Vagina (tissue), 2 donors: Measurements from ENCODE around the gene CAMK2B. TPM values are rescaled to one million over a fixed set of nuclear protein-coding genes. Genes with fewer than 3 reads are reported as not detected.

ENCODE experiments used
- DNase-seq, 2 donors: peaks; one replicate each; pipeline ENCODE4 v3.0.0-alpha.2; 2017; ENCODE audit errors: extremely low spot score in 2 of 2
- H3K27ac ChIP-seq: fragments of 200-600 bp; sonication (generic); one replicate; pipeline ENCODE4 v1.5.1; 2019
- H3K27me3 ChIP-seq: fragments of 200-600 bp; sonication (generic); one replicate; pipeline ENCODE4 v1.5.1; 2019
- H3K36me3 ChIP-seq, 2 donors: fragments of 200-600 bp; sonication (generic); one replicate each; pipeline ENCODE4 v1.5.1; 2017 to 2019
- H3K4me1 ChIP-seq: fragments of 200-600 bp; sonication (generic); one replicate; pipeline ENCODE4 v1.5.1; 2019
- H3K4me3 ChIP-seq, 2 donors: fragments of 200-600 bp; sonication (generic); 1 replicate in 1 of 2; 2 replicates in 1 of 2; pipeline ENCODE4 v1.5.1; 2016 to 2019
- H3K9me3 ChIP-seq: fragments of 200-600 bp; sonication (generic); one replicate; pipeline ENCODE4 v1.5.1; 2019
- POLR2A ChIP-seq, 2 donors: fragments of 450-650 bp; IDR thresholded peaks; one replicate each; pipeline ENCODE4 v1.6.1; 2017; ENCODE audit warnings: antibody characterized with exemption in 2 of 2, mild to moderate bottlenecking in 2 of 2, moderate library complexity in 2 of 2
- POLR2AphosphoS5 ChIP-seq, 2 donors: sonication (generic); formaldehyde crosslinking; IDR thresholded peaks; one replicate each; pipeline ENCODE4 v1.9.0; 2017; ENCODE audit warnings: antibody characterized with exemption in 2 of 2, mild to moderate bottlenecking in 2 of 2, low read depth in 1 of 2; ENCODE audit not compliant: insufficient read depth in 1 of 2
- intact Hi-C: fragments of 100-400 bp; cut with DNase I; formaldehyde crosslinking; loops from one replicate; pipeline ENCODE4 v1.15.1; 2023
- total RNA-seq: library from RNA; depleted of rRNA; stranded (reverse); fragments of >200 nt; gene quantifications from one replicate; pipeline ENCODE4 v1.2.3, GENCODE V29; 2016
- TF ChIP-seq, protein P1 (sequence below), 3 experiments: fragments of 450-650 bp in 2 of 3; fragments of 200-600 bp in 1 of 3; sonication (generic) in 1 of 3; IDR thresholded peaks; one replicate each; pipeline ENCODE4 v1.5.1; 2017 to 2019; ENCODE audit warnings: antibody characterized with exemption in 3 of 3, mild to moderate bottlenecking in 2 of 3, moderate library complexity in 2 of 3

CAMK2B gene
- total RNA-seq, 1 donor from 2014 or later: 3.2 TPM

- Histone ChIP-seq H3K27ac (no peak overlapping the region), H3K27me3 (peaks cover 5% of the 10 kb centered on the region)
- no peak for DNase-seq
These were observed 103.3 kb downstream of the CAMK2B start for GRCh38 chr7:44222074-44222473.

DNA sequence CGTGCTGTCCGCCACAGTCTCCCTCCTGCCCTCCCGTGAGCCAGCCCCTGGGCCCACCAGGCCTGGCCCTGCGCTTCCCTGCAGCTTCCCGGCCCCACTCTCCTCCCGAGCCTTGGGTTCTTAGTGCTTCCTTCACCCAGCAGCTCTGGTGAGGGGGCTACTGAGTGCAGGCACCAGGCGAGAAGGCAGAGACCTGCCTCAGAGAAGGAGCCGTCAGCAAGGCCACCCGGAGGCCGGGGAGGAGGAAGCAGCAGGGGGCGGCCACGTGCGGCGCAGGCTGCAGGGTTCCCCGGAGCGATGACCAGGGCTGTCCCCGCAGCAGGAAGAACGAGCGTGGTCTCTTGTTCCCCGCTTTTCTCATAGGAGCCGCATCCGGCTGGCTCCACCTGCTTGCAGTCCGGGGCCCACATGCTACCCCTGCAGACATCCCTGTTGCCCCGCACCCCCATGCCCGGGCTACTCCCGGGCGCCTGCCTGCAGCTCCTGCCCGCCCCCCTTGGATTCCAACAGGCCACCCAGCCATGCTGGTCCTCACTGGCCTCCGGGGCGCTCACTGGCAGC is 104.1 kb downstream of the CAMK2B start:
- Histone ChIP-seq H3K27me3 (peaks cover 5% of the 10 kb centered on the region), H3K4me1 (no peaks in the 10 kb centered on the region), H3K4me3 (no peak overlapping the region), H3K9me3 (no peaks in the 10 kb centered on the region), H3K36me3 (no peaks in the 10 kb centered on the region), H3K27ac (no peak overlapping the region)
- TF ChIP-seq, protein P1, sequence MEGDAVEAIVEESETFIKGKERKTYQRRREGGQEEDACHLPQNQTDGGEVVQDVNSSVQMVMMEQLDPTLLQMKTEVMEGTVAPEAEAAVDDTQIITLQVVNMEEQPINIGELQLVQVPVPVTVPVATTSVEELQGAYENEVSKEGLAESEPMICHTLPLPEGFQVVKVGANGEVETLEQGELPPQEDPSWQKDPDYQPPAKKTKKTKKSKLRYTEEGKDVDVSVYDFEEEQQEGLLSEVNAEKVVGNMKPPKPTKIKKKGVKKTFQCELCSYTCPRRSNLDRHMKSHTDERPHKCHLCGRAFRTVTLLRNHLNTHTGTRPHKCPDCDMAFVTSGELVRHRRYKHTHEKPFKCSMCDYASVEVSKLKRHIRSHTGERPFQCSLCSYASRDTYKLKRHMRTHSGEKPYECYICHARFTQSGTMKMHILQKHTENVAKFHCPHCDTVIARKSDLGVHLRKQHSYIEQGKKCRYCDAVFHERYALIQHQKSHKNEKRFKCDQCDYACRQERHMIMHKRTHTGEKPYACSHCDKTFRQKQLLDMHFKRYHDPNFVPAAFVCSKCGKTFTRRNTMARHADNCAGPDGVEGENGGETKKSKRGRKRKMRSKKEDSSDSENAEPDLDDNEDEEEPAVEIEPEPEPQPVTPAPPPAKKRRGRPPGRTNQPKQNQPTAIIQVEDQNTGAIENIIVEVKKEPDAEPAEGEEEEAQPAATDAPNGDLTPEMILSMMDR (IDR thresholded peaks at IDR 0.05): no peak
- TF ChIP-seq POLR2AphosphoS5 (IDR thresholded peaks at IDR 0.05; ENCODE audit: insufficient read depth in 1 of 2, low read depth in 1 of 2) (no peak), POLR2A (IDR thresholded peaks at IDR 0.05) (no peak)
- intact Hi-C loops: no loop called here
- DNase-seq: no peak

More at GRCh38 chr7:44222074-44222473, 103.3 kb downstream of the CAMK2B start:
- Histone ChIP-seq H3K9me3 (no peaks in the 10 kb centered on the region), H3K4me3 (no peak overlapping the region), H3K4me1 (no peaks in the 10 kb centered on the region), H3K36me3 (no peaks in the 10 kb centered on the region)
- intact Hi-C loops: no loop called here
- no peak for TF ChIP-seq POLR2AphosphoS5 (IDR thresholded peaks at IDR 0.05; ENCODE audit: insufficient read depth in 1 of 2, low read depth in 1 of 2)
- TF ChIP-seq, protein P1 (IDR thresholded peaks at IDR 0.05): no peak
- no peak for TF ChIP-seq POLR2A (IDR thresholded peaks at IDR 0.05)

- TF ChIP-seq POLR2A (IDR thresholded peaks at IDR 0.05): no peak
- TF ChIP-seq POLR2AphosphoS5 (IDR thresholded peaks at IDR 0.05; ENCODE audit: insufficient read depth in 1 of 2, low read depth in 1 of 2): no peak
- TF ChIP-seq, protein P1 (IDR thresholded peaks at IDR 0.05): no peak
- DNase-seq: no peak
- Histone ChIP-seq H3K36me3 (no peaks in the 10 kb centered on the region), H3K27me3 (no peaks in the 10 kb centered on the region), H3K27ac (no peak overlapping the region), H3K4me1 (no peaks in the 10 kb centered on the region), H3K9me3 (no peaks in the 10 kb centered on the region), H3K4me3 (no peak overlapping the region)
- intact Hi-C loops: no loop called here
These were observed 104.9 kb downstream of the CAMK2B start for GRCh38 chr7:44220358-44221112.

DNA sequence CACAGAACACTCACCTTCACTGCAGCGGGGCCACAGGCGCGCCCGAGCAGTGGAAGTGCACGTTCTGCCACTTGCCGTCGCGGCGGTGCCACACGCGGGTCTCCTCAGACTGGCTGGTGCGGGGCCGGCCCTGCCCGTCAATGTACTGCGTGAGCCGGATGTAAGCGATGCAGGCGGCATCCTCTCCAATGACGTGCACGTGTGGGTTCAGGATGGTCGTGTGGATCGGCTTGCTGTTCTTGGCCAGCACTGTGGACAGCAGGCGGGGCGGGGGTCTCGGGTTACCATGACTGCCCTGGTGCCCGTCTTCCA is 105.4 kb downstream of the CAMK2B start:
- H3K4me3 ChIP-seq: no peak overlapping the region
- H3K36me3 ChIP-seq: no peaks in the 10 kb centered on the region
- no peaks in the 10 kb centered on the region for H3K27me3 ChIP-seq
- H3K9me3 ChIP-seq: no peaks in the 10 kb centered on the region
- TF ChIP-seq POLR2AphosphoS5 (IDR thresholded peaks at IDR 0.05; ENCODE audit: insufficient read depth in 1 of 2, low read depth in 1 of 2) (no peak), POLR2A (IDR thresholded peaks at IDR 0.05) (no peak)
- TF ChIP-seq, protein P1 (IDR thresholded peaks at IDR 0.05): no peak
- intact Hi-C loops: no loop called here
- H3K27ac ChIP-seq: no peak overlapping the region
- no peaks in the 10 kb centered on the region for H3K4me1 ChIP-seq
- DNase-seq: no peak

- H3K27ac ChIP-seq: no peak overlapping the region
- H3K9me3 ChIP-seq: no peaks in the 10 kb centered on the region
- TF ChIP-seq, protein P1 (IDR thresholded peaks at IDR 0.05): no peak
- no peak for TF ChIP-seq POLR2AphosphoS5 (IDR thresholded peaks at IDR 0.05; ENCODE audit: insufficient read depth in 1 of 2, low read depth in 1 of 2)
- TF ChIP-seq POLR2A (IDR thresholded peaks at IDR 0.05): no peak
- no peak for DNase-seq
- intact Hi-C loops: no loop called here
- H3K4me1 ChIP-seq: no peaks in the 10 kb centered on the region
- no peaks in the 10 kb centered on the region for H3K36me3 ChIP-seq
- H3K4me3 ChIP-seq: no peak overlapping the region
- no peaks in the 10 kb centered on the region for H3K27me3 ChIP-seq
These were observed 105.9 kb downstream of the CAMK2B start for GRCh38 chr7:44219371-44220045.
